IPS-NIHi7 (cell line): ENCODE data around the gene HTRA2.

ENCODE experiments used
- DNase-seq: peaks from one replicate; pipeline ENCODE4 v3.0.0; 2012; ENCODE audit warnings: mixed read lengths; ENCODE audit errors: extremely low spot score

Gene HTRA2

GRCh38 chr2:74500578-74500946 is 29.2 kb upstream of the HTRA2 start:
- DNase-seq, result no peak

DNA sequence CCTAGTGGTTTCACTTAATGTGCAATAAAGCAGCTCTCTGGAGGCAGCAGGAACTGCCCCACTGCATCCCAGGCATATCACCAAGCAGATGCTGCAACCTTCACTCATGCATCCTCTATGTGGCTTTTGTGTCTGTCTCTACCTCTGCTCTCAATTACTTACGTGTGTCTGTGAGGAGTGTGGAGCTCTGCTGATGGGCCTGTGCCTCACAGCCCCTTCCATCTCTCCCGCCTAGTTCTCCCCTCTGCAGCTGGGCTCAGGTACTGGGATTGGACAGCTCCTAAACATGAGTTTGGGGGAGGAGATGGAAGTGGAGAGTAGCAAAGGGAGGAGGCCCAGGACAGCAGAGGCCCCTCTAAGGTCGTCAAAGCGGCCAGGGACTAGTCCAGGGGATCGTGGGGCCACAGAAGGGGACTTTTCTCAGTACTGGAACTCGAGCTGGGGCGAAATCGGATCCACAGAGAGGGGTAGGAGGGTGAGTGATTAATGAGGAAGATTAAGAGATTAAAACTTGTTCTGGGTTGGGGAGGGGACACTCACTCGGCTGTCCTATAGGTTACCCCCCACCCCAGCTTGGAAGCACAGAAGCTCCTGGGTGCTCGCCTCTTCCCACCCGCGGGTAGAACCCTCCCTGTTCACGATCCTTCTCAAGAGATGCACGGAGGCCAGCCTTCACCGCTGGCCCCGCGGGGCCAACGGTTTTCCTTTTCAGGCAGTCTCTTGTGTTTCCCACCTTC is 28.2 kb upstream of the HTRA2 start:
- peak; percentile 22 for DNase-seq

DNA sequence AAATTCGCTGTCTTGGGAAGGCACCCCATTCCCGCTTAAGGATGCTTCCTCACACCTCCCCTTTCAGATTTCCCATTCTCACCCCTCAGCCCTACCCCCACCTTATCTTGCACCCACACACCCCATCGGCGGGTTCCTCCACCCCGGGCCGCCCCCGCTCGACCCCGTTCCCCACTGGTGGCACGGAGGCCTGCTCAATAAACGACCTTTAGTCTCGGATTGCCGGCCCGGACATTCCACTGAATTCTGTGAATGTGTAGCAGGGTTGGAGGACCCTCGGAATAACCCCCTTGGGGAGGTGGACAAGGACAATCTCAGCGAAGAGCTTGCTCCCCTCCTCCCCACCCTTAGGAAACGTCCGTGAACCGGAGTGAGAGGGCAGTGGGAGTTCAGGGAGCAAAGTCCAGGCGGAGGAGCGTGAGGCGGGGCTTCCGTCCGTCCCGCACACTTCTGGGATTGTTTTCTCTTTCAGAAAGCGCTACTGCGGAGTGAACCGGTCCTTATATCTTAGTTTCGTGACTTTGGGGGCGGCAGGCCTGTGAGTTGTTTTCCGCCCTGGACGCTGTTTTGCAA is 27.5 kb upstream of the HTRA2 start:
- no peak for DNase-seq

DNA sequence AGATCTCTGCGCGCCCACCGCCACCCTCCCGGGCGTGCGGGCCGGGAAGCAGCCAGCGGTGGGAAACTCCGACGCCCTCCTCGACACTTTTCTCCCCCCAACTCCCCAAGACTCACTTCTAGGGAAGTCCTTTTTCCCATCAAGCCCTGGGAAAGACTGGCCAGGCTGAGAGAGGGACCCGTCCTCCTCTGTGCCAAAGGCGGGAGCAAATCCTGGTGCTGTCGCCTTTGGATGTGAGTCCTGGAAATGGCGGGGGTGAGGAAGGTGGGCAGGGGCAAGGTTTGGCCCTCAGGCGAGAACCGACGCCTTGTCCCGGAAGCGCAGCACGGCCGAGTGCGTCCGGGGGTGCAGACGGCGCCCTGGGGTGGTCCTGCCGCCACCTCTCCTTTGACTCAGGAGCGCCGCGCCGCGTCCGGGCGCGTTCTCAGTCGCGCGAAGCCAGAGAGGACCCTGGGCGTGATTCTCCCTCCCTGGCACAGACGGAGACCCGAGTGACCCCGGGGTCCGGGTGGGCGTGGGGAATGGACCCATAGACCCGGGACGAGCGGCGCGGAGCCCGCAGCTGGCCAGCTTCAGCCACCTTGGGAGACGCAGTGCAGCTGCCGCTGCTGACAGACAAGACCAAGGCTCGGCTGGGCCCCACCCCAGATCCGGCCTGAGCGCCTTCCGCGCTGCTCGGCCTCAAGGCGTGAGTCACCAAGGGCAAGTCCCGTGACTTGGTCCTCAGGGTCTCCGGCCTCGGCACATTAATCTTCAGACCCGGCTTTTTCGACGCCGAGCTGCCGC is 26.8 kb upstream of the HTRA2 start:
- DNase-seq, result peak; percentile 70

DNA sequence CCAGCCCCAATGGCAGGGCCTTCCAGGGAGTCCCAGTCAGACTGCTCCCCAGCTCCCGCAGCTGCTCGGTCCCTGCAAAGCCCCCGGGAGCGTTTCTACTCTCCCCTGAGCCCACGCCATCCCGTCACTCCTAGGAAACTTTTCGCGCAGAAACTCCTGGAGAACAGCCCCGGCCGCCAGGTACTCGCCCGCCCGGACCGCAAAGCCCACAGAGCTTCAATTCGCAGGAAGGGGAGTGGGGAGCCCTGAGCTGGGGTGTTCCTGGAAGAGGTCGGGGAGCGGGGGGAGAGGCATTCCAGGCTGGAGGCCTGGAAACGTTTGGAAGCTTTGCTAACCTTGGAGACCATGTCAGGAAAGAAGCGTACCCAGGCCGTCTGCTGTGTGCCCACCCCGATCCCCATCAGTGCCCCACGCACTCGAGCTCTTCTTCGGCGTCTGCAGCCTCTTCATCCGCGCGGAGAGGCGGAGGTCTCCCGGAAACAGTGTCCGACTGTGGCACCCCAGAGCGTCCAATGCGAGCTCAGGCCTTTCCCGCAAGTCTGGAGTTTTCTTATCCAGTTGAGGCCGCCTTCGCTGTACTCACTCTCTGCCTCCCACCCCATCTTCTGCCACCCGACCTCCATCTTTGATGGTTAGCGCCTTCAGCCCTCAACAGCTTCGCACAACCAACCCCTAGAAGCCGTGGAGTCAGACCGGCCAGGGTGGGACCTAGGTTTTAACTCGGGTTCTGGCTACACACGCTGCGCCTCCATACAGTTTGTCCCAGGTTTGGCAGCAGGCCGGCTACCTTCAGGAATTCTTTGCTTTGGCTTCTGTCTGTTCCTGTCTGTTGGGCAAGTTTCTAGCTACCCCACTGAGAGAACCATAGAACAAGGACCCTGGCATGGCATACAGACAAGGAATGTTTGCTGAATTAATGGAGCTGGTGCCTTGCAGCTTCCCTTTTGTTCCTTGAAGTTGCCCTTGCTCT is 25.9 kb upstream of the HTRA2 start:
- DNase-seq, result no peak

GRCh38 chr2:74504591-74504990 is 25.1 kb upstream of the HTRA2 start:
- DNase-seq, result no peak

DNA sequence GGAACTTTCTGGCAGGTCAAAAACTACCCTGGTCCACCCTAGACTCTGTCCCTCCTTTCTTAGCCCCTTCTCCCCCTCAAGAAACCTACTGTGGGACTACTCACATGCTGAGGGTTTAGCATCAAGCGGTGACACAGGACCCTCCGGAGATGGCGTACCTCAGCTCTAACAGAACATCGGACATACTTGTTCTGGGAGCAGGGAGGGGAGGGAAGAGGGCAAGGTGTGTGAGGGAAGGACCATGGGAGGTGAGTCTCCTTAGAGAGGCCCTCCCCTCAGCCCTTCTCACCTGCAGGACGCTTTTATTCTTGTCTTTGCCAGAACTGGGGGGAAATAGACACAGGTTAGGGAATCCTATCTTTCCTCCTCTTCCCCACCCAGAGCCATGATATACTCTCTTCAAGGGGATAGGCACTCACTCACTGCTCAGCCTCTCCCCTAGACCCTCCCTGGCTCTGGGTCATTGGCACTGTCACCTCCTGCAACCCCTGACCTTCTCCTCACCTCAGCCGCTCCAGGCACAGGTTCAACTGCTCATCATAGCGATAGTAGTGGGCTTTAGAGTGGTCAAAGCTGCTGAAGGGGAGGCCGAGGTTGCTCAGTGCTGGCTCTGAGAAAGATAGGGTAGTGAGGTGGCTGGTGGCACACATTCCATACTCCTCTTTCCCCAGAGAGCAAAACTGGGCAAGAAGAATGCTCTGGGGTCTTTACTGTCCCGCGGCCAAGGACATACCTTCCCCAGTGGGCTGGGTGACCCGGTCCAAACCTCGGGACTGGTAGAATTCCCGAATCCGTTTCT is 24.1 kb upstream of the HTRA2 start:
- DNase-seq, result no peak

DNA sequence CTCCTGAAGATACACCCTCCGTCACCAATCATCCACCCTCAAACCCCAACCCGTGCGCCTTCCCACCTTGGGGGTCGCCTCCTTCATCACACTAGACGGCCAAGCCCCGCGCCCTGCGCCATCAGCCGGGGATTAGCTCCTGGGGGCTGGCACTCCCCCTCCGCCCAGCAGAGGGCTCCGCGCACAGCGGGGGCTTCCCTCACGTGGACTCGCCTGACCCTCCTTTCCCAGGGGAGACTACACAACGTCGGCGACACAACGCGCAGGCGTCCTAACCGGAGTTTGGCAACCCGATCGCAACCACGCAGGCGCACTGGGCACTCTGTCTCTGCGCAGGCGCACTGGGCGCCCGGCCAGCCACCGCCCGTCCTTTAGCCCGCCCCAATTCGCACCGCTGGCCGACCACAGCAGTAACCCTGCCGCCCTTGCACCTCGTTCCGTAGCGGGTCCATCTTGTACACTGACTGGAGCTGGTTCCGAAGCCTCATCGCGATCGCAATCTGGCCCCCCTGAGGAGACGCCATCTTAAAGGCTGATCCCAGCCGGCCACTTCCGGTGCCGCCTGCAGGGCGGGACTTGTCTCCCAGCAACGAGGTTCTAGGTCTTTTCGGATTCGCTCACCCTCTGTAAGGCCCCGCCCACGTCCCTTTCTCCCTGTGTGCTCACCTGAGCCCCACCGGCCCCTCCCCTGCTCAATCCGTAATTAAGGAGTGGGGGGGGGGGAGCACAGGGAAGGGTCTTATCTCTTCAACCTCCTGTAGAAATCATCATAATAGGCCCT is 22.4 kb upstream of the HTRA2 start, which contains the start of gene PCGF1:
TSS of gene PCGF1 (minus strand) at position 551 of the 781 bp plus-strand sequence. CDS start at position 524, 27 bp downstream.
- DNase-seq, result peak; percentile 96

GRCh38 chr2:74507926-74508520 is 21.7 kb upstream of the HTRA2 start:
- peak; percentile 35 for DNase-seq

DNA sequence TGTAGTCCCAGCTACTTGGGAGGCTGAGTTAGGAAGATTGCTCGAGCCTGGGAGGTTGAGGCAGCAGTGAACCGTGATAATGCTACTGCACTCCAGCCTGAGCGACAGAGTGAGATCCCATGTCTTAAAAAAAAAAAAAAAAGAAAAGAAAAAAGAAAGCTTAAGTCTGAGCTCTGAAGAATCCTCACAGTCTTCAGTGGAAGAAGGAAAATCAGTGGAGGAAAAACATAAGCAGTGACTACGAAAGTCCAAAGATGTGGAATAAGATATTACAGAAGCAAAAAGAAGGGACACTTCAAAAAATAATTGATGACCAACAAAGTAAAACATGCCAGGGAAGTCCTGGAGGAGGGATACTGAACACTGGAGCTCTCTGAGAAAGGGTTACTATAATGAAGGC is 19.5 kb upstream of the HTRA2 start:
- DNase-seq, result no peak

- DNase-seq, result no peak
Measured at GRCh38 chr2:74511104-74511989, 18.4 kb upstream of the HTRA2 start.

GRCh38 chr2:74512744-74513604 is 16.8 kb upstream of the HTRA2 start:
- no peak for DNase-seq

DNA sequence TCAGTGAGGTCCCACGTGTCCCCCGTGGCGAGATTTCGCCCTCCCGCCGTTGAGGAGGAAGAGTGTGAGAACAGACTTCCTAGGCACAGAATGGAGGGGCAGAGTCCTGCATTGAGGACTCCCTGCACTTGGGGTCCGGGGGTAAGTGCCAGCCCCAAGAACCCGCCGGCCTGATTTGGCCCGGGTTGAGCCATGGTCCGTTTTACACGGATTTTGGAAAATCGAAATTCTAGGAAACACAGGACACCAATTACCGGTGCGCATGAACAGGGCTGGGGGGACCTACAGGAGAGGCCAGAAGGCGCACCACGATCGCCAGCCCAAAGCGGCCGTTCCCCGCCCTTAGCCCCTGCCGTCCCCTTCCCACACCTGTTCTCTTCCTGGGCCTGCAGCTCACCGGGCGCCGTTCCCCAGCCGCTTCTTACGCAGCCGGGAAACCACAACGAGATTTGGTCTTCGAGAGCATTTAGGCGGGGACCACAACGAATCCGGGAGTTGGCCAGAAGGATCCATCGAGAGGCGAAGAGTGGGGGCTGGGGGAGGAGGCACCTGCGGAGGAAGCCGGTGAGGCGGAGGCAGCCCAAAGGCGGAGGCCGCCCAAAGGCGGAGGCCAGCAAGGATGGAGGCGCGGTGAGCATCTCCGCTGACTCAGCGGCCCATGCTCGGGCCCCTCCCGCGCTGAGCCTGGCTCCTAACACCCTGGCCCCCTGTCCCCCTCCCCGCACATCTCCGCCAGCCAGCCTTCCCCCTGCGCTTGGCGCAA is 15.9 kb upstream of the HTRA2 start:
- DNase-seq, result peak; percentile 32

DNA sequence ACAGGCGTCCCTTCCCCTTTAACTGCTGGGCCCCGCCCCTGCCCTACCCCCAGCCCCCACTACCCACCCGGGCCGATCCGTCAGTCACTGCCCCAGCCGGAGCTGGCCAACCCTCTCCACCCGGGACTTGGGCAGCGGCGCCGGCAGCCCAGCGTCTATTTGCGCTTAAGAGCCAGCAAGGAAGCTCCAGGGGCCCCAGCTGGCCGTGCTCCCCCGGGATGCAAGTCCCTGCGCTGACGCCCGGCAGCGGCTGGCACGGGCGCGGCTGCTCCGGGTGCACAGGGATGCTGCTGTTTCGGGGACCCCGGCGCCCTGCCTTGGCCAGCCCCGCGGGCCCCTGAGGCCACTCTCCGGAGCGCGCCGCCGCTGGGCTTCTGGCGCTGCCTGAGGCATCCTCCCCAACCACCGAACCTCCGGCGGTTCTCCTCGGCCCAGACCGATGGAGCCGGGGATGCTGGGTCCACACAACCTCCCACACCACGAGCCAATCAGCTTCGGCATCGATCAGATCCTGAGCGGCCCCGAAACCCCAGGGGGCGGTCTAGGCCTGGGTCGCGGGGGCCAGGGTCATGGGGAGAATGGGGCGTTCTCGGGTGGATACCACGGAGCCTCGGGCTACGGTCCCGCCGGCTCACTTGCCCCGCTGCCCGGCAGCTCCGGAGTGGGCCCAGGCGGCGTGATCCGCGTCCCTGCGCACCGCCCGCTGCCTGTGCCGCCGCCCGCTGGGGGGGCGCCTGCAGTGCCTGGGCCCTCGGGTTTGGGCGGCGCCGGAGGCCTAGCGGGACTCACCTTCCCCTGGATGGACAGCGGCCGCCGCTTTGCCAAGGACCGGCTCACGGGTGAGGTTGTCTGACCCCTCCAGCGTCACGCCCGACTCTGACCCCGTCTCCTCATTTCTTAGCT is 15.1 kb upstream of the HTRA2 start, which contains the start of gene TLX2:
TSS of gene TLX2 (plus strand) at position 83 of the 903 bp plus-strand sequence. CDS start at position 440, 357 bp downstream.
- DNase-seq, result no peak

DNA sequence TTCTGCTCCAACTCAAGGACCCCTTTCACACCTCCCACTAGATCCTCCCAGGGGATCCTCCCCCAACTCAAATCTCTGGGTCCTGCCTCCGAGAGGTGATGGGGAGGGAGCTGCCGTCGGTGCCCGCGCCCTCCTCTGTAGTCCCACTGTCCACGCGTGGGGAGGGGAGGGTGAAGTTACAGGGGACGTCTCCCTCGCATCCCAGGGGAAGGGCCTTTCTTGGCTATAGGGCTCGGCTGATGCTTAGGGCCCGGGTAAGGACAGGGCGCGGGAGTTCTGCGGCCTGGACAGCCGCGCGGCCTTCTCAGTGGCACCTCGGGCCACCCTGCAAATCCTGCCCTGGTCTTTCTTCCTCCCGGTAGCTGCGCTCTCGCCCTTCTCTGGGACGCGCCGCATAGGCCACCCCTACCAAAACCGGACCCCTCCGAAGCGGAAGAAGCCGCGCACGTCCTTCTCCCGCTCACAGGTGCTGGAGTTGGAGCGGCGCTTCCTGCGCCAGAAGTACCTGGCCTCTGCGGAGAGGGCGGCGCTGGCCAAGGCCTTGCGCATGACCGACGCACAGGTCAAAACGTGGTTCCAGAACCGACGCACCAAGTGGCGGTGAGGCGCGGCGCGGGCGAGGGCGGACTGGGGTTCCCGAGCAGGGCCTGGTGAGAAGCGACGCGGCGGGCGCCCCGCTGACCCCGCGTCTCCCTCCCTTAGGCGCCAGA is 14.3 kb upstream of the HTRA2 start:
- DNase-seq, result peak; percentile 35
